Lower leg skin (tissue), 3 donors: ENCODE data around the gene MAGI2.

ENCODE experiments used
- CTCF ChIP-seq, 3 donors: fragments of 450-650 bp; IDR thresholded peaks; one replicate each; pipeline ENCODE4 v1.5.1; 2016; ENCODE audit warnings: antibody characterized with exemption in 3 of 3, mild to moderate bottlenecking in 3 of 3, moderate library complexity in 2 of 3
- POLR2A ChIP-seq, 2 donors: fragments of 450-650 bp; IDR thresholded peaks; one replicate each; pipeline ENCODE4 v1.6.1; 2016 to 2017; ENCODE audit warnings: antibody characterized with exemption in 2 of 2, mild to moderate bottlenecking in 1 of 2, moderate library complexity in 1 of 2

- TF ChIP-seq POLR2A (IDR thresholded peaks at IDR 0.05) (no peak), CTCF (IDR thresholded peaks at IDR 0.05) (no peak)
These were observed 1369.9 kb downstream of the MAGI2 start for GRCh38 chr7:78083476-78084120.
